HG03575 (cell line): Measurements from ENCODE around the gene TKT.

Experiments used
- ATAC-seq: cut with Tn5 transposase; IDR thresholded peaks from one replicate; pipeline ENCODE4 v1.9.1; 2021; ENCODE audit not compliant: unreplicated experiment, insufficient number of reproducible peaks, low FRiP score; ENCODE audit errors: extremely low read depth

Gene TKT

DNA sequence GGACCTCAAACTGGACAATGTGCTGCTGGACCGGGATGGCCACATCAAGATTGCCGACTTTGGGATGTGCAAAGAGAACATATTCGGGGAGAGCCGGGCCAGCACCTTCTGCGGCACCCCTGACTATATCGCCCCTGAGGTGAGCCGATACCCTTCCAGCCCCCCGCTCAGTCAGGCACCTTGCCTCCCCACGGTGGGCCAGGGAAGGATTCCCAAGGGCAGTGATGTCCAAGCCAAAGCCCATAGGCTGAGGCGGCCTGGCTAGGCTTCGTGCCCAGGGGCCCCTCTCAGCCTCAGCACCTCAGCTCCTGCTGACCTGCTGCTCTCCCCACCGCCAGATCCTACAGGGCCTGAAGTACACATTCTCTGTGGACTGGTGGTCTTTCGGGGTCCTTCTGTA is 67.1 kb downstream of the TKT start:
- no peak for ATAC-seq

DNA sequence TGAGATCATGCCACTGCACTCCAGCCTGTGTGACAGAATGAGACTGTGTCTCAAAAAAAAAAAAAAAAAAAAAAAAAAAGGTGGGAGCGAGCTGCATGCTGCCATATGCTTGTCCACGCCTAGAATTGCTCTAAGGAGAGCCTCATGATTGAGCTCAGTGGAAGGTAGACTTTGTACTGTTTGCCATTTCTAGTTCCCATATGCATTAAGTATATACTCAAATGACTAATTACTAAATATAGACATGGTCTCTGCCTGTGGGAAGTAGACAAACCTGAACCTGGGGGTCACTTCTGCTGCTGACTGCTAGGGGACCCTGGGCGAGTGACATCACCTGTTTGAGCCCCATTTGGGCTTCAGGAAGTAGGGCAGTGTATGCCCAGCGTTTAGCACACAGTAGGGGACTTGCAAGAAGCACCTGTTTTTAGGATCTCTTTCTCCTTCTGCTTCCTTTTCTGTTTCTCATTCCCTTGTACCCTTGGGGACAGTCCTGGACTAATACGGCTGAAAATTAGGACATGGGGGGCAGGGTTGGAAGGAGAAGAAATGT is 67.6 kb downstream of the TKT start:
- no peak for ATAC-seq

DNA sequence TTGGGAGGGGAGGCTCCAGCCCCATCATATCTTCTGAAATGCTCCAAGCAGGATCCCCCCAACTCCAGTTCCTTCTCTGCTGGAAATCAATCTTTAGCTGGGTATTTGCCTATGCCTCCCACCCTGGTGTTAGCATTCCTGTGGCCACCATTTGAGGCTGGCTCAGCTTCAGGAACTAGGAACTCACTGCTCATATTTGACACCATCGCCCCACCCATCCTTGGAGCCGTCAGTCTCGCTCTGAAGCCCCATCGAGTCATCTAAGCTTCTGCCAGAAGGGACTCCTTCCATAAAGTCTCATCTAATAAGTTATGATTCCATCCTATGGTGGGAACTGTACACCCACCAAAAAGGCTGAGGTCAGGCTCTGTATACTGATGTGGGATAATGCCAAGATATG is 68.4 kb downstream of the TKT start:
- ATAC-seq: no peak

DNA sequence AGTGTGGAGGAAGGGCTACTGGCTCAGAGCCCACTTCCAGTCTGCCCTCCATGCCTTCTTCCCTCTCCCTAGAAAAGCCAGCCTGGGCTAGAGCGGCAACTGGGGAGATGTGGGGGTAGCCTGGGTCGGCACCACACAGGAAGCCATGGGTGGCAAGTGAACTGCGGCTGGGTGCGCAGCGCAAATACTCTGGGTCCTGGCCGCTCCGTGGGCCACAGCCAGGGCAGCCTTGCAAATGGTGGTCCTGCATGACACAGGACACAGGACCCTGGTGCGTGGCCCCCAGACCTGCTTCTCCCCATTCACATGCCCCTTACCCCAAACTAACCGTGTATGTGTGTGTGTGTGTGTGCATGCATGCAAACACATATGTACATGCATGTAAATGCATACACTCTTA is 69.1 kb downstream of the TKT start:
- no peak for ATAC-seq

DNA sequence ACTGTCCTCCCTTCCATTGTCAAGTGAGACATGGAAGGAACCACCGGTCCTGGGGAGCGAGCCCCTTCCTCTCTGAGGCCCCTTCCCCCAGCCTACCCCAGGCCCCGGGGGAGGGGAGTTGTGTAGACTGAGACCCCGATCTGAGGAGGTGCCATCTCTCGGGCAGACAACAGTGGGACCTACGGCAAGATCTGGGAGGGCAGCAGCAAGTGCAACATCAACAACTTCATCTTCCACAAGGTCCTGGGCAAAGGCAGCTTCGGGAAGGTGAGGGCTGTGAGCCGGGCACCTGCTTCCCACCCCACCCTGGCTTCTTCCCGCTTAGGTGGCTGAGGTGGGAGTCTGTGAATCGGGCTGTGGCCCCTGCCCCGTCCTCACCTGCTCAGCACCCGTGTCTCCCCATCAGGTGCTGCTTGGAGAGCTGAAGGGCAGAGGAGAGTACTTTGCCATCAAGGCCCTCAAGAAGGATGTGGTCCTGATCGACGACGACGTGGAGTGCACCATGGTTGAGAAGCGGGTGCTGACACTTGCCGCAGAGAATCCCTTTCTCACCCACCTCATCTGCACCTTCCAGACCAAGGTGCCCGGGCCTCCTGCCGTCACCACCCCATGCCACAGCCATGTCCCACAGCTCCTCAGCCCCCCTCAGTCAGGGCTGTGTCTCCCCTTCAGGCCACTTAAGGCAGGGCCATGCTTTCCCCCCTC is 69.9 kb downstream of the TKT start:
- no peak for ATAC-seq

DNA sequence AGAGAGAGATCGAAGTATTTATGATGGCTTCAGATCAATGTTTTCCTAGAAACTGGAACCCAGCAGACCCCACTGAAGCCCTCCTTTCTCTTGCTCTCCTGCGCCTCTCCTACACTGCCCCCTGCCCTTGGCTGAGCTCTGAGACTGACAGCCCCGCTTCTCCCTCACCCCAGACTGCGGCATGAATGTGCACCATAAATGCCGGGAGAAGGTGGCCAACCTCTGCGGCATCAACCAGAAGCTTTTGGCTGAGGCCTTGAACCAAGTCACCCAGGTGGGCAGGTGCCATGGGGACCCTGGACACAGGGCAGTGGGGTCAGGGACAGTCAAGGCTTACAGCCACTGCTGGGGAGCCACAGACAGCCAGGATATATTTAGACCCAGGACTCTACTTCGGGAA is 71.1 kb downstream of the TKT start:
- no peak for ATAC-seq

DNA sequence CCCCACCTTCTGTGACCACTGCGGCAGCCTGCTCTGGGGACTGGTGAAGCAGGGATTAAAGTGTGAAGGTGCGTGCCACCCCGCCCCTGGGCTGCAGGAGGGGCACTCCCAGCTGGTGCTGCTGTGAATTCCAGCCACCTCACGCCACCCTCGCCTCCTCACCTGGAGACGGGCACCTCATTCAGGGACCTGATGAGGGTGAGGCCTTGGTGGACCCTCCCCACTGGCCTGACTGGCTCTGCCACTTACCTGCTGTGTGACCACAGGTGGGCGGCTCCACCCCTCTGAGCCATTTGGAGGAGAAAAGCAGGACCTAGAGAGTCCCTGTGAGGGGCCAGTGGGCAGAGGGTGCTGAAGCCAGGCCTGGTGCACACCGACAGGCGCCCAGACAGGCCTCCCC is 72.3 kb downstream of the TKT start:
- no peak for ATAC-seq

DNA sequence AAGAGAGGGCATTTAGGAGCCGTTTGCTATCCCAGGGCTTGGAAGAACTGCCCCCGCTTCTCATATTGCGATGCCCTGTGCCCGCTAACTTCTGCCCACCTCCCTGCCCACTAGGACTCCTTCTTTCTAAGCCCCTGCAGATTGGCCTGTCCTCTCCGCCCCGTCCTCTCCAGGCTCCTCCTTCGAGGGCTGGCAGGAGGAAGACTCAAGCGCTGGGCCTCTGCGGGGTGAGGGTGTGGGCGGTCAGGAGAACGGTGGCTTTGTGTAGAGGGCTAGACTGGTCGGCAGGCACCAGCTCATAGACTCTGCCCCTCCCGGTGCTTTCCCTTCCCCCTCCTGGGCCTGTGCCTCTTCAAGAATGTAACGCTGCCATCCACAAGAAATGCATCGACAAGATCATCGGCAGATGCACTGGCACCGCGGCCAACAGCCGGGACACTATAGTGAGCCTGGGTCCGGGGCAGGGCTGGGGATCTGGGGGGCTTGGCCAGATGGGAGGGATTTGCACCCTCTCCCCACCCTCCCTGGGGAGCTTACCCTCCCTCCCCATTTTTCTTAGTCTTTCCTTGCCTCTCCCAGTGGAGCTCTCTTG is 73.0 kb downstream of the TKT start:
- no peak for ATAC-seq

DNA sequence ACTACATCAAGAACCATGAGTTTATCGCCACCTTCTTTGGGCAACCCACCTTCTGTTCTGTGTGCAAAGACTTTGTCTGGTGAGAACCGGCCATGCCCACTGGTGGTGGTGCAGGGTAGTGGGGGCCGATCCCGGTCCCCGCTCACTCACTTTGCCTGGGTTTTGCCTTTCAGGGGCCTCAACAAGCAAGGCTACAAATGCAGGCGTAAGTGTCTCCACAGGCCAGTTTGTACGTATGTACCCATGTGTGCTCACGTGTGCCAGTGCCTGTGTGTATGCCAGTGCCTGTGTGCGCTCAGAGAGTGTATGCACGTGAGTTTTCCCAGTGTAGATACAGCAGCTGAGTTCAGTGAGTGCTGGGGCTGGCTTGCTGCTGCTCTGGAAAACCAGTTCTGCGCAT is 74.3 kb downstream of the TKT start:
- ATAC-seq: no peak

DNA sequence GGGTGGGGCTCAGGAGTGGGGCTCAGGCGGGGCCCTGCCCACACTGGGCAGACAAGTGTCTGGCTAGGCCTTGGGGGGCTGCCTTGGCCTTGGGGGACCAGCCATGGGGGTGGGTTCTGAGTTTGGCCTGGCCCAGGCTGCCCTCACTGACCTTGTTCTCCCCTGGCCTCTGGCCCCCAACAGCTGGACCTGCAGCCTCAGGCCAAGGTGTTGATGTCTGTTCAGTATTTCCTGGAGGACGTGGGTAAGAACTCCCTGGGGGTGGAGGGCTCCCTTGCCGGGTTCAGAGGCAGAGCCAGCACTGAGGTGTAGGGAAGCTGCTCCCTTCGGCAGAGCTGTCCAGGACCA is 74.8 kb downstream of the TKT start:
- no peak for ATAC-seq

DNA sequence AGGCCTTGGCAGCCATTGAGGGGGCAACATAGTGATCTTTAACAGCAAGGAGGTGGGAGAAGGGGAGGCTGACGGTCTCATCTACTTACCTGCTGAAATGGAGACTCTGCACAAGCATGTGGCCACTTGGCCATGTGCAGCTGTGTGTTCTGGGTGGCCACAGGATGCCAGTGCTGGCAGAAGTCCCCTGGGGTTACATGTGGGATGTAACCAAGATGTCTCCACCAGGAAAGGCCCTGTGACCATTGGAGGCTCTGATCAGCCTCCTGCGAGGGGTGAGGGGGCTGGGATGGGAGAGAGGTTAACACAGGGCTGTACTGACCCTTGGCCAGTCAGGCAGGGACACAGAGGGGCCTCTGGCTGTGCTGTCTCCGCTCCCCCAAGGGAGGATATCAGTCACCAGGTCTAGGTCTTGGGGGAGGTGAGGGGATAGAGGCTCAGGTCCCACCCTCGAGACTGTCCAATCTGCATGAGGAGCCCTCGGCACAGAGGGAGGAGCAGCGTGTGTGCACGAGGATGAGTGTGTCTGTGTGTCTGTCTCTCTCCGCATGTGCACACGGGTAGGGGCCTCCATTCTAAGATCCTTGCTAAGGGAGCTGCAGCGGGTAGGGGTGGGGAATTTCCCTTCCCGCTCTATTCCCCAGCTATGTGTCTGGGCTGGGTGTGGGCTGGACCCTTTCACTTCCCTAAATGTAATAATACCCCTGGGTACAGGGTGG is 75.4 kb downstream of the TKT start:
- peak; percentile 89 for ATAC-seq

DNA sequence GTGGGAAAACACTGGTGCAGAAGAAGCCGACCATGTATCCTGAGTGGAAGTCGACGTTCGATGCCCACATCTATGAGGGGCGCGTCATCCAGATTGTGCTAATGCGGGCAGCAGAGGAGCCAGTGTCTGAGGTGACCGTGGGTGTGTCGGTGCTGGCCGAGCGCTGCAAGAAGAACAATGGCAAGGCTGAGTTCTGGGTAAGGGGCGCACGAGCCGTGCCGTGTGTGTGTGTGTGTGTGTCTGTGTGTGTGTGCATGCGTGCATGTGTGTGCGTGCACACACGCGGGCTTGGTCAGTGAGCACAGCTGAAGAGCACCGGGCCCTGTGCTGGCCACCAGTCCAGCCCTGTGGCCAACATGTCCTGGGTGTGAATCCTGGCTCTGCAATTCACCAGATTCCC is 76.2 kb downstream of the TKT start:
- ATAC-seq: no peak

DNA sequence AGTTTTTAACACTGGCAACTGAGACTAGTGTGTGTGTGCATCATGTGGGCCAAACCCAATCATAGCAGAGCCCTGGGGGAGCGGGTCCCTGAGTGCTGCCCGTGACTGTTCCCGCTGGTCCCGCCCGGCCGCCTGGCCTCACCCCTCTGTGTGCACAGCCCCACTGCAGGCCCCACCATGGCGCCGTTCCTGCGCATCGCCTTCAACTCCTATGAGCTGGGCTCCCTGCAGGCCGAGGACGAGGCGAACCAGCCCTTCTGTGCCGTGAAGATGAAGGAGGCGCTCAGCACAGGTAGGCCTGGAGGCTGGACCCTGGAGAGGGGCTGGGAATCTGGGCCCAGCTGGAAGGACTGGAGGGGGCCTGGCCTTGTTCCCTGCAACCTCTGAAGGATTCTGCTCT is 77.6 kb downstream of the TKT start:
- no peak for ATAC-seq

DNA sequence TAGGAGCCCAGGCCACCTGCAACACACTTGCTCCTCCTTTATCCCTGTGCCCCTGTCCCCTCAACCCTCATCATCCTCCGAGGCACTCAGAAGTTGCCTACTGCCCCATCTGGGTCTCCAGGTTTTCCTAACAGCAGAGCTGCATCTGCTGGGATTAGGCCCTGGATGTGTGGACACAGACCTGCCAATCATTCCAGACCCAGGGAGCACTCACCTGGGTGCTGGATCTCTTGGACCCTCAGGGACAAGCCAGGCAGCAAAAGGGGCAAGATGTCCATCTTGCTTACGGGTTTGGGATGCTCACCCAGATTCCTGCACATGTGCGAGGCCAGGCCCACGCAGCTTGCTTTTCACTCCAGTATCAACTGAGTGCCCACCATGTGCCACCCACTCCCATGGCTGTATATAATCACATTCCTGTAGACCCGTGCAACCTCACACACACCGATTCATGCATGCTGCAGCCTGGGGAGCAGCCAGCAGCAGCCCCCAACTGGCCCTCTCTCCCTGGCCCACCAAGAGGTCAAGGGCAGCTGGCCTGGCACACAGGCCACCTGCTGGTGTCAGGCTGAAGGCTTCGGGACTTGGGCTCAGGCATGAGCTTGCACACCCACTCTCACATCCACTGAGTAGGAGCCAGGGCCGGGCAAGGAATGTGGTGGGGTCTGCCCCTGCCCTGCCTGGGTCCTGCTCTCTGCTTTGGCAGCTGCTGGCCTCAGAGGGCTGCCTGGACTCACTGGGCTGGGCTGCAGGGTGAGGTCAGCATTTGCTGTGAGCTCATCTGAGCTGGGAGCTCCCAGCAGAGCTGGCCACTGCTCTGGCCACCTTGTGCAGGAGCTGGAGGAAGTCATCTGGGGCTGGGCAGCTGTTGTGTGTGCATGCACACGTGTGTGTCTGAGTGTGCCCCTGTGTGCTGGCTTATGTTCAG is 79.9 kb downstream of the TKT start:
- ATAC-seq: no peak
